ENCODE results near the gene TFAP2E.
A peak's percentile ranks its signal among the peaks of the same experiment; 100 is the strongest.

The TFAP2E gene
- total RNA-seq: 2.3 to 3.8 (median 3.8) reads per million in 3 donors

- Histone ChIP-seq H3K36me3 (ENCODE audit: control insufficient read depth, insufficient read depth, low read length) (no peaks in the 10 kb centered on the region), H3K4me1 (ENCODE audit: control insufficient read depth, insufficient read depth, low read length, poor library complexity, severe bottlenecking) (peaks cover 20% of the 10 kb centered on the region), H3K27me3 (replicated peaks; ENCODE audit: control insufficient read depth, insufficient read depth, low read length, poor library complexity, severe bottlenecking) (no peaks in the 10 kb centered on the region), H3K9me3 (ENCODE audit: control insufficient read depth, low read length) (no peaks in the 10 kb centered on the region), H3K27ac (ENCODE audit: insufficient read depth, low read length, poor library complexity, severe bottlenecking) (no peak within 1 kb of the TSS), H3K4me3 (ENCODE audit: insufficient read depth, low read depth, low read length, poor library complexity, severe bottlenecking) (peak within 1 kb of the TSS; percentile 10)
- no peak for DNase-seq
Measured at GRCh38 chr1:35573198-35574124, at the start of gene TFAP2E. TSS of gene TFAP2E (plus strand) at chr1:35573314. CDS start at chr1:35573578, 264 bp downstream.

- H3K27ac ChIP-seq (ENCODE audit: insufficient read depth, low read length, poor library complexity, severe bottlenecking): no peak overlapping the region
- no peaks in the 10 kb centered on the region for H3K36me3 ChIP-seq (ENCODE audit: control insufficient read depth, insufficient read depth, low read length)
- DNase-seq: no peak
- H3K9me3 ChIP-seq (ENCODE audit: control insufficient read depth, low read length): no peaks in the 10 kb centered on the region
- no peak overlapping the region for H3K4me3 ChIP-seq (ENCODE audit: insufficient read depth, low read depth, low read length, poor library complexity, severe bottlenecking)
- no peaks in the 10 kb centered on the region for H3K4me1 ChIP-seq (ENCODE audit: control insufficient read depth, insufficient read depth, low read length, poor library complexity, severe bottlenecking)
- H3K27me3 ChIP-seq (replicated peaks; ENCODE audit: control insufficient read depth, insufficient read depth, low read length, poor library complexity, severe bottlenecking): no peaks in the 10 kb centered on the region
Measured at GRCh38 chr1:35524106-35524505, 49.0 kb upstream of the TFAP2E start.

- H3K9me3 ChIP-seq (ENCODE audit: control insufficient read depth, low read length): no peaks in the 10 kb centered on the region
- H3K36me3 ChIP-seq (ENCODE audit: control insufficient read depth, insufficient read depth, low read length): peaks cover 7% of the 10 kb centered on the region
- no peaks in the 10 kb centered on the region for H3K27me3 ChIP-seq (replicated peaks; ENCODE audit: control insufficient read depth, insufficient read depth, low read length, poor library complexity, severe bottlenecking)
- H3K27ac ChIP-seq (ENCODE audit: insufficient read depth, low read length, poor library complexity, severe bottlenecking): no peak overlapping the region
- no peak overlapping the region for H3K4me3 ChIP-seq (ENCODE audit: insufficient read depth, low read depth, low read length, poor library complexity, severe bottlenecking)
- no peaks in the 10 kb centered on the region for H3K4me1 ChIP-seq (ENCODE audit: control insufficient read depth, insufficient read depth, low read length, poor library complexity, severe bottlenecking)
- no peak for DNase-seq
Measured at GRCh38 chr1:35530168-35530567, 42.9 kb upstream of the TFAP2E start.

- peaks cover 7% of the 10 kb centered on the region for H3K36me3 ChIP-seq (ENCODE audit: control insufficient read depth, insufficient read depth, low read length)
- H3K9me3 ChIP-seq (ENCODE audit: control insufficient read depth, low read length): no peaks in the 10 kb centered on the region
- no peak overlapping the region for H3K27ac ChIP-seq (ENCODE audit: insufficient read depth, low read length, poor library complexity, severe bottlenecking)
- no peaks in the 10 kb centered on the region for H3K4me1 ChIP-seq (ENCODE audit: control insufficient read depth, insufficient read depth, low read length, poor library complexity, severe bottlenecking)
- no peaks in the 10 kb centered on the region for H3K27me3 ChIP-seq (replicated peaks; ENCODE audit: control insufficient read depth, insufficient read depth, low read length, poor library complexity, severe bottlenecking)
- H3K4me3 ChIP-seq (ENCODE audit: insufficient read depth, low read depth, low read length, poor library complexity, severe bottlenecking): no peak overlapping the region
- DNase-seq: no peak
Measured at GRCh38 chr1:35530946-35531345, 42.2 kb upstream of the TFAP2E start.

GRCh38 chr1:35531368-35531767 lies 41.7 kb upstream of the TFAP2E start:
- H3K27me3 ChIP-seq (replicated peaks; ENCODE audit: control insufficient read depth, insufficient read depth, low read length, poor library complexity, severe bottlenecking): no peaks in the 10 kb centered on the region
- peaks cover 7% of the 10 kb centered on the region for H3K36me3 ChIP-seq (ENCODE audit: control insufficient read depth, insufficient read depth, low read length)
- no peak overlapping the region for H3K27ac ChIP-seq (ENCODE audit: insufficient read depth, low read length, poor library complexity, severe bottlenecking)
- no peak overlapping the region for H3K4me3 ChIP-seq (ENCODE audit: insufficient read depth, low read depth, low read length, poor library complexity, severe bottlenecking)
- H3K9me3 ChIP-seq (ENCODE audit: control insufficient read depth, low read length): no peaks in the 10 kb centered on the region
- no peaks in the 10 kb centered on the region for H3K4me1 ChIP-seq (ENCODE audit: control insufficient read depth, insufficient read depth, low read length, poor library complexity, severe bottlenecking)
- DNase-seq: no peak

GRCh38 chr1:35532497-35533223 lies 40.5 kb upstream of the TFAP2E start:
- DNase-seq: no peak
- H3K27ac ChIP-seq (ENCODE audit: insufficient read depth, low read length, poor library complexity, severe bottlenecking): no peak overlapping the region
- H3K4me3 ChIP-seq (ENCODE audit: insufficient read depth, low read depth, low read length, poor library complexity, severe bottlenecking): no peak overlapping the region
- H3K27me3 ChIP-seq (replicated peaks; ENCODE audit: control insufficient read depth, insufficient read depth, low read length, poor library complexity, severe bottlenecking): no peaks in the 10 kb centered on the region
- H3K9me3 ChIP-seq (ENCODE audit: control insufficient read depth, low read length): no peaks in the 10 kb centered on the region
- H3K4me1 ChIP-seq (ENCODE audit: control insufficient read depth, insufficient read depth, low read length, poor library complexity, severe bottlenecking): peaks cover 6% of the 10 kb centered on the region
- H3K36me3 ChIP-seq (ENCODE audit: control insufficient read depth, insufficient read depth, low read length): peaks cover 7% of the 10 kb centered on the region

GRCh38 chr1:35533586-35533985 lies 39.5 kb upstream of the TFAP2E start:
- no peak for DNase-seq
- Histone ChIP-seq H3K27me3 (replicated peaks; ENCODE audit: control insufficient read depth, insufficient read depth, low read length, poor library complexity, severe bottlenecking) (no peaks in the 10 kb centered on the region), H3K27ac (ENCODE audit: insufficient read depth, low read length, poor library complexity, severe bottlenecking) (no peak overlapping the region), H3K4me1 (ENCODE audit: control insufficient read depth, insufficient read depth, low read length, poor library complexity, severe bottlenecking) (peaks cover 13% of the 10 kb centered on the region), H3K36me3 (ENCODE audit: control insufficient read depth, insufficient read depth, low read length) (peaks cover 7% of the 10 kb centered on the region), H3K4me3 (ENCODE audit: insufficient read depth, low read depth, low read length, poor library complexity, severe bottlenecking) (no peak overlapping the region), H3K9me3 (ENCODE audit: control insufficient read depth, low read length) (no peaks in the 10 kb centered on the region)

- Histone ChIP-seq H3K36me3 (ENCODE audit: control insufficient read depth, insufficient read depth, low read length) (peaks cover 7% of the 10 kb centered on the region), H3K27me3 (replicated peaks; ENCODE audit: control insufficient read depth, insufficient read depth, low read length, poor library complexity, severe bottlenecking) (no peaks in the 10 kb centered on the region), H3K4me3 (ENCODE audit: insufficient read depth, low read depth, low read length, poor library complexity, severe bottlenecking) (no peak overlapping the region), H3K27ac (ENCODE audit: insufficient read depth, low read length, poor library complexity, severe bottlenecking) (no peak overlapping the region), H3K4me1 (ENCODE audit: control insufficient read depth, insufficient read depth, low read length, poor library complexity, severe bottlenecking) (peaks cover 21% of the 10 kb centered on the region), H3K9me3 (ENCODE audit: control insufficient read depth, low read length) (no peaks in the 10 kb centered on the region)
- DNase-seq: no peak
Measured at GRCh38 chr1:35535243-35535642, 37.9 kb upstream of the TFAP2E start.

GRCh38 chr1:35536556-35537162 lies 36.5 kb upstream of the TFAP2E start:
- H3K27ac ChIP-seq (ENCODE audit: insufficient read depth, low read length, poor library complexity, severe bottlenecking): no peak overlapping the region
- no peak for DNase-seq

More at GRCh38 chr1:35536556-35537162, 36.5 kb upstream of the TFAP2E start:
- no peak overlapping the region for H3K4me3 ChIP-seq (ENCODE audit: insufficient read depth, low read depth, low read length, poor library complexity, severe bottlenecking)
- no peaks in the 10 kb centered on the region for H3K36me3 ChIP-seq (ENCODE audit: control insufficient read depth, insufficient read depth, low read length)
- H3K27me3 ChIP-seq (replicated peaks; ENCODE audit: control insufficient read depth, insufficient read depth, low read length, poor library complexity, severe bottlenecking): no peaks in the 10 kb centered on the region
- peaks cover 21% of the 10 kb centered on the region for H3K4me1 ChIP-seq (ENCODE audit: control insufficient read depth, insufficient read depth, low read length, poor library complexity, severe bottlenecking)
- H3K9me3 ChIP-seq (ENCODE audit: control insufficient read depth, low read length): no peaks in the 10 kb centered on the region

Data from effector memory CD4-positive, alpha-beta T cell (primary cell).